ENCODE data around the gene ACSM3. TPM values are rescaled to one million over a fixed set of nuclear protein-coding genes. Genes with fewer than 3 reads are reported as not detected.
A peak's percentile ranks its signal among the peaks of the same experiment; 100 is the strongest.

Gene ACSM3
- polyA plus RNA-seq, 4 donors, result 1.8 to 22.5 (median 4.7) TPM

DNA sequence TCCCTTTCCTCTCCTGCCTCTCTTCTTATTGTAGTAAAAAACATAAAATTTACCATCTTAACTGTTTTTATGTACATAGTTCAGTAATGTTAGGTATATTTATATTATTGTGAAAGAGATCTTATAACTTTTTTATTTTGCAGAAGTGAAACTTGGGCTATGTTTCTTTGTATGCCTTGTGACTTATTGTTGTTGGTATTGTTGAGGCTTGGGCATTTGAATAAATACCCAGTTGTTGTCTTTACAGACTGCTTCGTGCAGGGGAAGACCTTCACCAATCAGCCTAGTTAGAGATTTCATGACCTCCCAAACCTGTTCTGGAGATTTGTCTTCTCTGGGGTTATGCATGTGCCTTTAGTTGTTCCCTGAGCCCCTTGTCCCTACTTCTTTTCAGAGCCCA is 74.4 kb downstream of the ACSM3 start:
- peaks cover 0 to 6% (median 2%) of the 10 kb centered on the region in 3 donors for H3K36me3 ChIP-seq (ENCODE audit: control insufficient read depth in 3 of 3, insufficient read depth in 2 of 3, low read depth in 1 of 3, low read length in 3 of 3)
- no peak for DNase-seq
- H3K4me3 ChIP-seq (ENCODE audit: low read depth in 1 of 3, low read length in 3 of 3), result no peak overlapping the region
- FAIRE-seq, result peak; percentile 36
- H3K9me3 ChIP-seq (ENCODE audit: control insufficient read depth in 2 of 2, insufficient read depth in 1 of 2, low read depth in 1 of 2, low read length in 1 of 2), result peaks cover 0 to 8% of the 10 kb centered on the region in 2 donors
- H3K27ac ChIP-seq (ENCODE audit: low read depth in 1 of 3, low read length in 2 of 3), result no peak overlapping the region
- 84 to 91% (median 89%) methylated on average over 1 of the region's 1 CpG for WGBS, 3 donors
- no peaks in the 10 kb centered on the region for H3K27me3 ChIP-seq (ENCODE audit: control insufficient read depth in 3 of 3, insufficient read depth in 3 of 3, low read length in 3 of 3)
- H3K4me1 ChIP-seq (ENCODE audit: control insufficient read depth in 3 of 3, insufficient read depth in 2 of 3, low read depth in 1 of 3, low read length in 2 of 3), result no peaks in the 10 kb centered on the region

DNA sequence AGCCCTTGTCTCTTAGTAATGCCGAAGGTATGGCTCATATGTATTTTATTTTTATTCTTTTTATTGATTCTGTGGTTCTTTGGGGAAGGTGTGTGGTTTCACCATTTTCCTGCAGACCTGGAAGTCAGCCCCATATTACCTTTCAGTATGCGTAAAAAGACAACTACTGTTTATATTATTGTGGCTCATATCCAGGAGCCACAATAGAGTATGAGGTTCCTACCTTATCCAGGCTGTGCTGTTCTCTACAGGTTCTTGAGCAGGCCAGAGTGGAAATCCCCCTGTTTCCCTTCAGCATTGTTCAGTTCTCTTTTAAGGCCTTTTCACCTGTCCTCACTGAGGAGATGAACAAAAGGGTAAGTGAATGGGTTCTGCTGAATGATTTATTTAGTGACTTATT is 75.7 kb downstream of the ACSM3 start:
- peaks cover 0 to 4% of the 10 kb centered on the region in 2 donors for H3K9me3 ChIP-seq (ENCODE audit: control insufficient read depth in 2 of 2, insufficient read depth in 1 of 2, low read depth in 1 of 2, low read length in 1 of 2)
- WGBS, 3 donors, result 89 to 91% (median 91%) methylated on average over 2 of the region's 2 CpGs
- H3K36me3 ChIP-seq (ENCODE audit: control insufficient read depth in 3 of 3, insufficient read depth in 2 of 3, low read depth in 1 of 3, low read length in 3 of 3), result peaks cover 0 to 6% (median 2%) of the 10 kb centered on the region in 3 donors
- no peak for DNase-seq
- H3K27ac ChIP-seq (ENCODE audit: low read depth in 1 of 3, low read length in 2 of 3), result no peak overlapping the region
- H3K4me3 ChIP-seq (ENCODE audit: low read depth in 1 of 3, low read length in 3 of 3), result no peak overlapping the region
- no peak for FAIRE-seq
- H3K4me1 ChIP-seq (ENCODE audit: control insufficient read depth in 3 of 3, insufficient read depth in 2 of 3, low read depth in 1 of 3, low read length in 2 of 3), result no peaks in the 10 kb centered on the region
- no peaks in the 10 kb centered on the region for H3K27me3 ChIP-seq (ENCODE audit: control insufficient read depth in 3 of 3, insufficient read depth in 3 of 3, low read length in 3 of 3)

DNA sequence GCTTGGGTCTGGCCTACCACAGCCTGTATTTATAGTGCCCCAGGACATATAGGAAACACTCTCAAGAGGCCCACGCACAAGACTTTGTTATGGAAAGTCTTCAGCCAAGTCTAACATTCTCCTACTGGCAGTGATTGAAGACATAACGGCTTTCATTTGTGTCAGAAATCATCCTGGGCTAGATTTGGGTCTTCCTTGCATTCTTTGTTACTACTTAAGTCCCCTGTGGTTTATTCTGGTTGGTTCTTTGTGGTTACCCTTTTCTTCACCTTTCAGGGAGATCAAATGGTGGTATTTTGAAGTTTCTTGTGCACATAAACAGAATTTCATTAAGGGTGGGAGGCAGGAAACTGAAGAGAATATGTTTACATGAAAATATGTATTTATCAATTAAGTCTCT is 80.2 kb downstream of the ACSM3 start:
- Histone ChIP-seq H3K36me3 (ENCODE audit: control insufficient read depth in 3 of 3, insufficient read depth in 2 of 3, low read depth in 1 of 3, low read length in 3 of 3) (peaks cover 0 to 15% (median 2%) of the 10 kb centered on the region in 3 donors), H3K9me3 (ENCODE audit: control insufficient read depth in 2 of 2, insufficient read depth in 1 of 2, low read depth in 1 of 2, low read length in 1 of 2) (no peaks in the 10 kb centered on the region), H3K27ac (ENCODE audit: low read depth in 1 of 3, low read length in 2 of 3) (no peak overlapping the region), H3K4me1 (ENCODE audit: control insufficient read depth in 3 of 3, insufficient read depth in 2 of 3, low read depth in 1 of 3, low read length in 2 of 3) (peaks cover 0 to 11% (median 0%) of the 10 kb centered on the region in 3 donors), H3K4me3 (ENCODE audit: low read depth in 1 of 3, low read length in 3 of 3) (no peak overlapping the region), H3K27me3 (ENCODE audit: control insufficient read depth in 3 of 3, insufficient read depth in 3 of 3, low read length in 3 of 3) (no peaks in the 10 kb centered on the region)
- 70 to 86% (median 84%) methylated on average over 2 of the region's 2 CpGs for WGBS, 3 donors
- no peak for FAIRE-seq
- DNase-seq, result no peak

DNA sequence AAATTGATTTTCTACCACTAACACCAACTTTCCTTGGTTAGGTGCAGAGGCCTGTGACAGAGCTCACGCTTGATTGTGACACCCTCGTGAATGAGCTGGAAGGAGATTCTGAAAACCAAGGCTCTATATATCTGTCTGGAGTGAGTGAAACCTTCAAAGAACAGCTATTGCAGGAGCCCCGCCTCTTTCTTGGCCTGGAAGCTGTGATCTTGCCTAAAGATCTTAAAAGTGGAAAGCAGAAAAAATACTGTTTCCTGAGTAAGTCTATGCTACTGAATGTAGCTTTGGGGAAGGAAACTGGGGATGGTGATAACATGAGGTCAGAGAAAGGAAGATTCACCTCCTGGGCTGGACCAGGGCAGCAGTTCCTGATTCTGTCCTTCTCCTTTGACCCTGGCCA is 80.8 kb downstream of the ACSM3 start:
- no peak for FAIRE-seq
- Histone ChIP-seq H3K27me3 (ENCODE audit: control insufficient read depth in 3 of 3, insufficient read depth in 3 of 3, low read length in 3 of 3) (no peaks in the 10 kb centered on the region), H3K4me1 (ENCODE audit: control insufficient read depth in 3 of 3, insufficient read depth in 2 of 3, low read depth in 1 of 3, low read length in 2 of 3) (peaks cover 0 to 11% (median 0%) of the 10 kb centered on the region in 3 donors), H3K9me3 (ENCODE audit: control insufficient read depth in 2 of 2, insufficient read depth in 1 of 2, low read depth in 1 of 2, low read length in 1 of 2) (no peaks in the 10 kb centered on the region), H3K27ac (ENCODE audit: low read depth in 1 of 3, low read length in 2 of 3) (peak overlapping the region in 1 of 3 donors; percentile 46), H3K36me3 (ENCODE audit: control insufficient read depth in 3 of 3, insufficient read depth in 2 of 3, low read depth in 1 of 3, low read length in 3 of 3) (peaks cover 0 to 17% (median 2%) of the 10 kb centered on the region in 3 donors), H3K4me3 (ENCODE audit: low read depth in 1 of 3, low read length in 3 of 3) (no peak overlapping the region)
- WGBS, 3 donors, result 76 to 82% (median 80%) methylated on average over 3 of the region's 3 CpGs
- no peak for DNase-seq

DNA sequence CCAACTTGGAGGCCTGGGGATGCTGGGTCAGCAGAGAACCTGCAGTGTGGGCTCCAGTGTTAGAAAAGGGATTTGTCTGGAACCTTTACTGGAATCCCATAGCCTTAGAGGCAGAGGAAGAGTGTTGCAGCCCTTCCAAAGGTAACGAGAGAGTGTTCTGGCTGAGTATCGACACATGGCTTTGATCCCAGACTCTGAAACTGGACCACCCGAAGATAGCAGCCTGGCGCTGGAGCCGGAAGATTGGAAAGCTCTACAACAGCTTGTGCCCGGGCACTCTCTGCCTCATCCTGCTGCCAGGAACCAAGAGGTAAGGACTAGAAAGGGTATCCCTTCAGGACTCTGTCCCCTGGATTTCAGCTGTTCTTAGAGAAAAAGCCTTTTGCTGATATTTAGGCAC is 82.2 kb downstream of the ACSM3 start:
- Histone ChIP-seq H3K27me3 (ENCODE audit: control insufficient read depth in 3 of 3, insufficient read depth in 3 of 3, low read length in 3 of 3) (no peaks in the 10 kb centered on the region), H3K36me3 (ENCODE audit: control insufficient read depth in 3 of 3, insufficient read depth in 2 of 3, low read depth in 1 of 3, low read length in 3 of 3) (peaks cover 0 to 18% (median 0%) of the 10 kb centered on the region in 3 donors), H3K27ac (ENCODE audit: low read depth in 1 of 3, low read length in 2 of 3) (no peak overlapping the region), H3K4me1 (ENCODE audit: control insufficient read depth in 3 of 3, insufficient read depth in 2 of 3, low read depth in 1 of 3, low read length in 2 of 3) (peaks cover 0 to 11% (median 0%) of the 10 kb centered on the region in 3 donors), H3K4me3 (ENCODE audit: low read depth in 1 of 3, low read length in 3 of 3) (no peak overlapping the region), H3K9me3 (ENCODE audit: control insufficient read depth in 2 of 2, insufficient read depth in 1 of 2, low read depth in 1 of 2, low read length in 1 of 2) (no peaks in the 10 kb centered on the region)
- no peak for FAIRE-seq
- WGBS, 3 donors, result 95 to 96% (median 96%) methylated on average over 6 of the region's 6 CpGs
- no peak for DNase-seq

DNA sequence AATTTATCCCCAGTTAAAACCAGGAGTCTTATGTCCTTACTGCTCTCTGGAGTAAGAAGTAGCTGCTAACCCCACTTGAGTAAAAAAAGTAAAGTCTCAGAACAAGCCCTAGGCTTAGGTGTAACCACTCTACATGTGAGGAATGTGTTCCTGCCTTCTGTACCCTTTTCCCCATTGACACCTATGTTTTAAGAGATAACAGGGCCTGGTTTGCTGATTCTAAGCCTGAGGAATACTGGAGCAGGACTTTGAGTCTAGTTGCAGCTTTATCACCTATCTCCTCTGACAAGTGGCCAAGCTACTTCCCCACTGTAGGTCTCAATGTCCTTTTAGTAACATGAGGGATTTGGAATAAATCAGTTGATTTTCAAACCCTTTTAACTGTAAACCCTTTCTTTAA is 82.7 kb downstream of the ACSM3 start:
- DNase-seq (peak in 1 of 2 donors; percentile 33), FAIRE-seq (no peak)
- Histone ChIP-seq H3K27me3 (ENCODE audit: control insufficient read depth in 3 of 3, insufficient read depth in 3 of 3, low read length in 3 of 3) (no peaks in the 10 kb centered on the region), H3K9me3 (ENCODE audit: control insufficient read depth in 2 of 2, insufficient read depth in 1 of 2, low read depth in 1 of 2, low read length in 1 of 2) (no peaks in the 10 kb centered on the region), H3K4me1 (ENCODE audit: control insufficient read depth in 3 of 3, insufficient read depth in 2 of 3, low read depth in 1 of 3, low read length in 2 of 3) (peaks cover 0 to 14% (median 0%) of the 10 kb centered on the region in 3 donors), H3K4me3 (ENCODE audit: low read depth in 1 of 3, low read length in 3 of 3) (no peak overlapping the region), H3K27ac (ENCODE audit: low read depth in 1 of 3, low read length in 2 of 3) (no peak overlapping the region), H3K36me3 (ENCODE audit: control insufficient read depth in 3 of 3, insufficient read depth in 2 of 3, low read depth in 1 of 3, low read length in 3 of 3) (peaks cover 0 to 18% (median 0%) of the 10 kb centered on the region in 3 donors)

Other genes with a start within 250 kb of the ACSM3 start
- under 1 TPM in 2 of 4 donors, not detected in 2; 0.18 to 0.50 TPM for gene ACSM2B, start 187.6 kb upstream of the ACSM3 start, polyA plus RNA-seq
- under 1 TPM in 3 of 4 donors, not detected in 1; 0.22 to 0.37 (median 0.24) TPM for gene ACSM1, start 66.3 kb upstream of the ACSM3 start, polyA plus RNA-seq
- gene THUMPD1, start 22.2 kb upstream of the ACSM3 start, polyA plus RNA-seq, result 10 to 100 TPM in 3 of 4 donors, 1 to 10 TPM in 1; 7.6 to 43.2 (median 14.9) TPM
- 10 to 100 TPM in 3 of 4 donors, 1 to 10 TPM in 1; 10.0 to 36.0 (median 17.2) TPM for gene ERI2, start 42.5 kb downstream of the ACSM3 start, polyA plus RNA-seq
- gene REXO5, start 42.5 kb downstream of the ACSM3 start, polyA plus RNA-seq, result 1 to 10 TPM in 3 of 4 donors, under 1 TPM in 1; 0.54 to 9.6 (median 3.3) TPM
- 10 to 100 TPM in 1 of 4 donors, 1 to 10 TPM in 3; 1.6 to 18.0 (median 3.8) TPM for gene DCUN1D3, start 136.3 kb downstream of the ACSM3 start, polyA plus RNA-seq
- 10 to 100 TPM; 18.1 to 96.5 (median 45.3) TPM for gene LYRM1, start 136.8 kb downstream of the ACSM3 start, polyA plus RNA-seq